Astrocyte (in vitro differentiated cells and primary cell): ENCODE data around the gene POU2F1.

ENCODE experiments used
- EZH2 ChIP-seq: IDR thresholded peaks from 2 replicates; pipeline ENCODE4 v1.6.1; 2012; ENCODE audit warnings: mild to moderate bottlenecking, low read length, inconsistent platforms; ENCODE audit not compliant: insufficient read depth
- TF ChIP-seq, protein P1 (sequence below): IDR thresholded peaks from 2 replicates; pipeline ENCODE4 v1.5.1; 2011; ENCODE audit warnings: low read depth, mild to moderate bottlenecking, inconsistent platforms, low read length, moderate library complexity; ENCODE audit not compliant: insufficient read depth

DNA sequence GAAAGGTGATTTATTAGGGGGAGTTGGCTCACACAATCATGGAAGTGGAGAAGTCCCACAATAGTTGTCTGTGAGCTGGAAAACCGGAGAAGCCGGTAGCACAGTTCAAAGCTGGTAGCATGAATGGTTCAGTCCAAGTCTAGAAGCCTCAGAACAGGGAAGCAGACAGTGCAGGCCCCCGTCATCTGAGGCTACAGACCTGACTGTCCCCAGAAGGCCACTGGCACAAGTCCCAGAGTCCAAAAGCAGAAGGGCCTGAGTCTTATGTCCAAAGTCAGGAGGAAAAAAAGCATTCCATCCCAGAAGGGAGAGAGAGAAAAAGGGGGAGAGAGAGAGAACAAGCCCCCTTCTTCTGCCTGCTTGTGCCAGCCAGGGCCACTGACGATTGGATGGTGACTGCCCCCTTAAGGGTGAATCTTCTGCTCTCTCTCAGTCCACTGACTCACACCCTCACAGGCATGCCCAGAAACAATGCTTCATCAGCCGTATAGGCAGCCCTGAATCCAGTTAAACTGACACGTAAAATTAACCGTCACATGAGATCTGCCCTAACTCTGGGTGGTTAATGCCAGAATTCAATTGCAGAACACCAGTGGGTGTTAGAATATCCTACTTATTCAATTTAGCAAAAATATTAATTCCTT lies 49.3 kb upstream of the POU2F1 start:
- TF ChIP-seq, protein P1, sequence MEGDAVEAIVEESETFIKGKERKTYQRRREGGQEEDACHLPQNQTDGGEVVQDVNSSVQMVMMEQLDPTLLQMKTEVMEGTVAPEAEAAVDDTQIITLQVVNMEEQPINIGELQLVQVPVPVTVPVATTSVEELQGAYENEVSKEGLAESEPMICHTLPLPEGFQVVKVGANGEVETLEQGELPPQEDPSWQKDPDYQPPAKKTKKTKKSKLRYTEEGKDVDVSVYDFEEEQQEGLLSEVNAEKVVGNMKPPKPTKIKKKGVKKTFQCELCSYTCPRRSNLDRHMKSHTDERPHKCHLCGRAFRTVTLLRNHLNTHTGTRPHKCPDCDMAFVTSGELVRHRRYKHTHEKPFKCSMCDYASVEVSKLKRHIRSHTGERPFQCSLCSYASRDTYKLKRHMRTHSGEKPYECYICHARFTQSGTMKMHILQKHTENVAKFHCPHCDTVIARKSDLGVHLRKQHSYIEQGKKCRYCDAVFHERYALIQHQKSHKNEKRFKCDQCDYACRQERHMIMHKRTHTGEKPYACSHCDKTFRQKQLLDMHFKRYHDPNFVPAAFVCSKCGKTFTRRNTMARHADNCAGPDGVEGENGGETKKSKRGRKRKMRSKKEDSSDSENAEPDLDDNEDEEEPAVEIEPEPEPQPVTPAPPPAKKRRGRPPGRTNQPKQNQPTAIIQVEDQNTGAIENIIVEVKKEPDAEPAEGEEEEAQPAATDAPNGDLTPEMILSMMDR: no peak
- no peak for TF ChIP-seq EZH2
